ENCODE results near the gene NSRP1.
"Not testable (repeated sequence)": the region's sequence is repeated elsewhere in the genome, so short reads cannot be mapped to it uniquely, and the experiment has no call there.

NSRP1 gene, protein sequence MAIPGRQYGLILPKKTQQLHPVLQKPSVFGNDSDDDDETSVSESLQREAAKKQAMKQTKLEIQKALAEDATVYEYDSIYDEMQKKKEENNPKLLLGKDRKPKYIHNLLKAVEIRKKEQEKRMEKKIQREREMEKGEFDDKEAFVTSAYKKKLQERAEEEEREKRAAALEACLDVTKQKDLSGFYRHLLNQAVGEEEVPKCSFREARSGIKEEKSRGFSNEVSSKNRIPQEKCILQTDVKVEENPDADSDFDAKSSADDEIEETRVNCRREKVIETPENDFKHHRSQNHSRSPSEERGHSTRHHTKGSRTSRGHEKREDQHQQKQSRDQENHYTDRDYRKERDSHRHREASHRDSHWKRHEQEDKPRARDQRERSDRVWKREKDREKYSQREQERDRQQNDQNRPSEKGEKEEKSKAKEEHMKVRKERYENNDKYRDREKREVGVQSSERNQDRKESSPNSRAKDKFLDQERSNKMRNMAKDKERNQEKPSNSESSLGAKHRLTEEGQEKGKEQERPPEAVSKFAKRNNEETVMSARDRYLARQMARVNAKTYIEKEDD

DNA sequence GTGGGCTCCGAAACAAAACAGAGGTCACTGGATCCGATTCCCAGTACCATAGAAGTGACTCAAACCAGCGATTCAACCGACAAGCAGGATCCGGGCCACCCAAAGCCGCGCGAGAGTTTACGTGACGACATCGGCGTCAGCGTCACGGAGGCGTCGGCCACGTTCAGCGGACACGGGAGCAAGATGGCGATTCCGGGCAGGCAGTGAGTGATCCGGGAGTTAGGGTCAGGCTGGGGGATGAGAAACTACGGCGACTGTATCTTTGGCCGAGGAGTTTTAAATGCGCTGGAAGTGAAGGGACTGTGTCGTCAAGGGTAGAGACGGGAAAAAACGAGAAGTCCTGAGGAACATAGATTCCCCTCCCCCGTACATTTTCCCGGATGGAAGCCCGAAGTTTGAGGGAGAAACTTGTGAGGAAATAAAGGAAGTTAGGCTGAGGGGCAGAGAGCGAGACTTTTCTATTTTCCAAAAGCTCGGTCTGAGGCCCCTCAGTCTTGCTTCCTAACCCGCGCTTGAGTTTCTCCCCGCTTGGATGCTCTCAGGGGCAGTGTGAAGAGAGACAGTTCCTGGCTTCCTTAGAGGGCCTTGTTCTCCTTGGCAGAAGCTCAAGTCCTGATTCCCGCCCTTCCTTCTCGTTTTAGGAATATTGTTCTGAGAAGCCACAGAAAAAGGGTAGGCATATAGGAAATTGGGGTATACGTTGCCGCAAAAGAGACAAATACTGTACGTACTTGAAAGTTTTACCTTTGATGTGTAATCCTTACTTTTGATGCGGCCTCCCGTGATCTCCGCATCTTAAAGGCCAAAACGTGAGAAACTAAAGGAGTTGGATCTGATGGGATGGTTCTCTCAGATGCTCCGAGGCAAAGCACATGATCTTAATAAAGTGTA lies at the start of gene NSRP1:
TSS of gene NSRP1 (plus strand) at position 156 of the 891 bp plus-strand sequence. CDS start at position 184, 28 bp downstream.
- peak within 1 kb of the TSS; percentile 95 for H3K4me3 ChIP-seq (ENCODE audit: low read depth, low read length)

DNA sequence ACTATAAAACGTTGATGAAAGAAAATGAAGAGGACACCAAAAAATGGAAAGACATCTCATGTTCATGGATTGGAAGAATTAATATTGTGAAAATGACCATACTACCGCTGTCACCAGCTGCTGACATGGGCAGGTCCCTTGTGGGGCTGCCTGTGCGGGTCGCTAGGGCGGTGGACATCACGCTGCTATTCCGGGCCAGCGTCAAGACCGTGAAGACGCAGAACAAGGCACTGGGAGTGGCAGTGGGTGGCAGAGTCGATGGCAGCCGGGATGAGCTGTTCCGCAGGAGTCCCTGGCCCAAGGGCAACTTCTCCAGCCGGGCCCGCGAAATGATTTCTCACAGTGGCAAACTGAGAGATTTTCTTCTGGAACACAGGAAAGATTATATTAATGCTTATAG lies 48.2 kb upstream of the NSRP1 start:
- H3K4me3 ChIP-seq (ENCODE audit: low read depth, low read length): no peak overlapping the region

DNA sequence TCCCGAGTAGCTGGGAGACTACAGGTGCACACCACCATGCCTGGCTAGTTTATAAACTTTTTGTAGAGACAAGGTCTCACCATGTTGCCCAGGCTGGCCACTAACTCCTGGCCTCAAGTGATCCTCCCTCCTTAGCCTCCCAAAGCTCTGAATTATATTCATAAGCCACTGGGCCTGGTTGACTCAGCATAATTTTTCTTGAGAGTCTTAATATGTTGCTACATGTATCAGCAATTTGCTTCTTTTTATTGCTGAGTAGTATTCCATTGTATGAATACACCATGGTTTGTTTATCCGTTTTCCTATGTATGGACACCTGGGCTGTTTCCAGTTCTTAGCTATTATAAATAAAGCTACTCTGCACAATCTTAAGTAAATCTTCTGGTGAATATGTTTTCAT lies 42.4 kb upstream of the NSRP1 start:
- no peak overlapping the region for H3K4me3 ChIP-seq (ENCODE audit: low read depth, low read length)

DNA sequence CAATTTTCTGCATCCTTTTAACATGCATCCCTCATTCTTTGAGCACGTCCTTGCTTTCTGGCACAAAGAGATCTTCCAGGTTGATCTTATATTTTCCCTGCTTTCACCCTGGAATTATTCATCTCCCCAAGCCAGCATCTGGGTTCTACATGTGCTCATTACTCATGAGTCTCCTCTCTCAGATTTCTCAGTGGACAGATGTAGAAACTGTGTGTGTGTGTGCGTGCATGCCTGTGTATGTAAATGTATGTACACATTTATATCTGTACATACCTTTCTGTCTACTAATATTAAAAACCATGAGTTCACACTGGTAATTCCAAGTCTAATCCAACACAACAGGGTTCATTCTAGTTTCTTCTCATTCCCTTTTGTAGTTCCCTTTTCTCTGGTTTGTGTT lies 41.9 kb upstream of the NSRP1 start:
- H3K4me3 ChIP-seq (ENCODE audit: low read depth, low read length): no peak overlapping the region

DNA sequence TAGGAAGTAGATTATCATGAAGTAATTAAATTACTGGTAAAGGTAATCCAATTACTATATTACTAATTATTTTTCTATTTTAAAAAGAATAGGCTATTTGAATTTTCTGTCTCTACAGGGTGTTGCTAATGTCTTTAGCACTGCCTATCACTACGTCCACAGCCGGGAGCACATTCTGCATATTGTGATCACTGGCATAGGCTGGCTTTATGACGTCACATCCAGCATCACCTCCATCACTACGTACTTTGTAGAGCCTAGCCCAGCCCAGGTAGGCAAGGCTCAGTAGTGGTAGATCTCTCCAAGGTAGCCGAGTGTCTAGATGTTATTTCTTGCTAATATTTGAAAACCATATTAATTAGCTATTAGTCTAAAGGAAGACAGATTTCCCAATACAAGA lies 33.8 kb upstream of the NSRP1 start:
- H3K4me3 ChIP-seq (ENCODE audit: low read depth, low read length): no peak overlapping the region

DNA sequence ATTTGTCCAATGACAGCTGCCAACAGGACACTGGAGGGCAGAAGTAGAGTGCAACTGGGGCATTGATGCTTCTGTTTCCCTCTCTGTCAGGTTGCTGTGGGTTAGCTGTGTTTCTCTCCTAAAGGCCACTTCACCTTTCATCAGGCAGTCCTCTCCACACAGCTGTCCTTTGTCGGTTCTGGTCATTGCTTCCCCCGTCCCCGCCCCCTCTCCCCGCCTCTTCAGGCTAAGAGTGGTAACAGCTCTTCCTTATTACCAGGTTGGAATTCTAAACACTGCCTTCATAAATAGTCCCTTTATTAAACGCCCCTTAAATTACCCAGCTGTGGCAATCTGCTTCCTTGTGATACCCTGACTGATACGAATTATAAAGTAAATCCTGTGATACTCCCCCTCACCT lies 31.8 kb upstream of the NSRP1 start:
- H3K4me3 ChIP-seq (ENCODE audit: low read depth, low read length): no peak overlapping the region

DNA sequence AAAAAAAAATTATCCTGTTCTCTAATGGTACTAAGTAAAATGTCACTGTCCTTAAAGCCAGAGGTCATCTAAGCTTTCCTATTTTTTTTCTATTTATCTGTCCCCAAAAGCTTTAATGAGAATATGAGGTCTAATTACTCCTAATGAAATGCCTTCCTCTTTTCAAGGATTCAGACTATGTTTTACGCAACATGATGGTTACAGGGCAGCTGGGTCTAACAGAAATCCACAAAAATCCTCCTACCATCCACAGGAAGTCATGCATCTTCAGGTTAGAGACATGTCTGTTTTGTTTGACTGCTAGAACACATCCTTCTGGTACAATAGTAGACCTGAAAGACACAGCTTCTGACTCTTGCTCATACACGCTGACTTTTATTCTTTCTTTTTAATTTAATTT lies 29.7 kb upstream of the NSRP1 start:
- H3K4me3 ChIP-seq (ENCODE audit: low read depth, low read length): no peak overlapping the region

DNA sequence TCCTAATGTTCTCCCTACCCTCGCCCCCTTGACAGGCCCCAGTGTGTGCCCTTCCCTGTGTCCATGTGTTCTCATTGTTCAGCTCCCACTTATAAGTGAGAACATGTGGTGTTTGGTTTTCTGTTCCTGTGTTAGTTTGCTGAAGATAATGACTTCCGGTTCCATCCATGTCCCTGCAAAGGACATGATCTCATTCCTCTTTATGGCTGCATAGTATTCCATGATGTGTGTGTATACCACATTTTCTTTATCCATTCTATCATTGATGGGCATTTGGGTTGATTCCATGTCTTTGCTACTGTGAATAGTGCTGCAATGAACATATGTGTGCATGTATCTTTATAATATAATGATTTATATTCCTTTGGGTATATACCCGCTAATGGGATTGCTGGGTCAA lies 29.2 kb upstream of the NSRP1 start:
- H3K4me3 ChIP-seq (ENCODE audit: low read depth, low read length): not testable (repeated sequence)

DNA sequence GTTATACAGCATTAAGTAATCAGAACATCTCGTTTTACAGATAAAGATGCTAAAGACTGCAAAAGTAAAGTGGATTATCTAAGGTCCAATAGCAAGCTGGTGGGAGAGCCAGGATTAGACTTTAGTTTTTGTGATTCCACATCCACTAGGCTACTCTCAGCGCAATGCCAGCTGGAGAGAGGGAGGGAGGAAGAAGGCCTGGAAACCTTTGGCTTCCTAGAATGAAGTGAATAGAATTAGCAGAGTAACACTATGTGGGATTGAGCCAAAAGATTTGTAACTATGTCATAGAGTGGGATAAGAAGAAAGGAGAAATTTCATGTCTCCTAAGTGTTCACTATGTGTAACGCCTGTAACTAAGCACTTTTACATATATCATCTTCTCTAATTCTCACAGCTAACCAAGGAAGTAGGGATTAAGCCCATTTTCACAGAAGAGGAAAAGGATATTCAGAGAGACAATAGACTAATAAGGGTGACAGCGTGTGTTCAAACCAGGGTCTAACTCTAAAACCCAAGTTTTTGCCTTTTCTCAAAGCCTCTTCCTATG lies 25.4 kb upstream of the NSRP1 start:
- H3K4me3 ChIP-seq (ENCODE audit: low read depth, low read length): no peak overlapping the region

DNA sequence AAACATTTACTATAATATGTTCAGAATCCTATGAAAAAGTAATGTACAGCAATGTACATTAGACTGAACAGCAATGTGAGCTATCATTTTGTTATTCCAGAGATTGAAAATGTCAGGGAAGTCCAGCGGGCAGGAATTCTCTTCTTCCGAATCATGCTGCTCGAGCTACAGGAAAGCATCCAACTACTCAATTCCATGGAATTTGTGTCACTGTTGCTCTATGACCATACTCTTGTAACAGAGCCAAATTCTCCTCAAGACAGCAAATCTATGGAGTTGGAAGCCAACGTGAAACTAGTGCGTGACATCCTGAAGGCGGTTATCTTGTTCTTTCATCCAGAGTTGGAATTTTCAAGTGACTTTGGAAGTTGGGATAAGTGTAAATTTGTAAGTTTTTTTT lies 24.8 kb upstream of the NSRP1 start:
- no peak overlapping the region for H3K4me3 ChIP-seq (ENCODE audit: low read depth, low read length)

DNA sequence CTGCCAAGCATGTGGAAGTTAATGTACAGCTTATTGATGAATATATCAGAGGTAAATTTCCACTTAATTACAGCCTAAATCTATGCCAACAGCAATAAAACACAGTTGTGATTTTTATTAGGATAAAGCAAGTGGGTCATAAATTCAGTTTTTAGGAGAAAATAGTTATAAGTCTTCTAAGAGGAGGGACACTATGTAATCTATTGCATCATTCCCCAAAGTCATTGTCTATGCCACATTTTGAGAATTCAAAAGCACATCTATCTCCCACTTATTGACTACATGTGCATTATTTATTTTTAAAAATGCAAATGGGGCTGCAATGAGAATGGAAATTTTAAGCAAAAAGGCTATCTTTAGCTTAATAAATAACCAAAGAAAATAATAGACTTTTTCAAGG lies 23.7 kb upstream of the NSRP1 start:
- no peak overlapping the region for H3K4me3 ChIP-seq (ENCODE audit: low read depth, low read length)

DNA sequence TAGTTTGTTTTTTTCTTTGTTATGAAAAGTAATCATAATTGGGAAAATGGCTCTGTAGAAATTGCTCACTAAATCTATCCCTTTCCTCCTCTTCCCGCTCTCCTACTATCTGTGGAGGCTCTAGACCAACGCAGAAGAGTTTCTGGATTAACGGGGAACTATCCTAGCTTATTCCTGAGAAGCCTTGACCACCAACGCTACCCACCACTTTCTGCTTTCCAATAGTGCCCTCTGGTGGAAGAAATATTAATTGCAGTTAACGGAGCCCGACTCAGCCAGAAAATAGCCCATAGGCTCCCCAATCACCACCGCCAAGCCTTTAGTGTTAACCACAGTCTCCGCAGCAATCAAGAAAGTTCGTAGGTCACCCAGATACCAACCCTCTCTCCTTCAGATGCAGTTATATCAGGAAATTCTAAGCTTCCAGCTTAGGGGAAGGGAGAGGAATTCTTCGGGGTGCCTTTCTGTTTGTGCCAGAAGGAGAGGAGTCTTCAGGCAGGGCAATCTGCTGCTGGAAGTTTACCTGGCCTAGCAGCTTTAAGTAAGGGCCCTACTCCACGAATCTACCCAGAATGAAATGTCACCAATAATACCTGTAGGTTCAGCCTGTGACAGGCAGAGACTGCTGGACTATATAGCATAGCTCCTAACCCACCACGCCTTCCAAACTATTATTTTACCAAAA lies 23.0 kb upstream of the NSRP1 start:
- no peak overlapping the region for H3K4me3 ChIP-seq (ENCODE audit: low read depth, low read length)

DNA sequence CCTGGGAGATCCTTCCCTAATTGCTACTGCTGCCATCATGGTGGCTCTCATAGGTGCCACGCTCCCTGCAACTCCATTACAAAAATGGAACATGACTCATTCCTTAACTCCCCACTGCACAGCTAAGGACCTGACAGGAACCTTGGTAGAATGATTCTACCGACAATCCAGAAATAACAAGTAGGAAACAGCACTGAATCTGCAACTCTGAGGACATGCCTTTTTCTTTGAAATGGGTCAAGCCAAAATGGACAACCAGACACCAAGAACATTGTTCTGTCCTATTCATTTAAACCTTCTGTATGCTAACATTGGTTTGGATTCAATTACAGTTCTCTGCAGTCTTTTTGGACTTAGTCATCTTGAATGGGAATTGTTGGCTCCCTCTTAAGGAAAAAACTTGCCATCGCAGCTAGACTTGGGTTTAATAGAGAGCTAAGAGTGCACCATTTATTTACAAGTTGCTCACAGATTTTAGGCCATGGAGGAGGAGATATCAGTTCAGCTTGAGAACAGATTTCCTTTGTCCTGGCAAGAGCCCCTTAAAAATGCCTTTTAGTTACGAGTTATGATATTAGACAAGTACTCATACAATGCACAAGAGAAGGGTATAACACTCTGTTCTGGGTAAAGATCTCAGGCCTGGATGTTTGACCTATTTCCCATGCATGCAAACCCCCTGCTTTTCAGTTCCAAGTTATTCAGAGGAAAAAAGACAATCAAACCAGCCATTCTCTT lies 20.9 kb upstream of the NSRP1 start:
- H3K4me3 ChIP-seq (ENCODE audit: low read depth, low read length): no peak overlapping the region

DNA sequence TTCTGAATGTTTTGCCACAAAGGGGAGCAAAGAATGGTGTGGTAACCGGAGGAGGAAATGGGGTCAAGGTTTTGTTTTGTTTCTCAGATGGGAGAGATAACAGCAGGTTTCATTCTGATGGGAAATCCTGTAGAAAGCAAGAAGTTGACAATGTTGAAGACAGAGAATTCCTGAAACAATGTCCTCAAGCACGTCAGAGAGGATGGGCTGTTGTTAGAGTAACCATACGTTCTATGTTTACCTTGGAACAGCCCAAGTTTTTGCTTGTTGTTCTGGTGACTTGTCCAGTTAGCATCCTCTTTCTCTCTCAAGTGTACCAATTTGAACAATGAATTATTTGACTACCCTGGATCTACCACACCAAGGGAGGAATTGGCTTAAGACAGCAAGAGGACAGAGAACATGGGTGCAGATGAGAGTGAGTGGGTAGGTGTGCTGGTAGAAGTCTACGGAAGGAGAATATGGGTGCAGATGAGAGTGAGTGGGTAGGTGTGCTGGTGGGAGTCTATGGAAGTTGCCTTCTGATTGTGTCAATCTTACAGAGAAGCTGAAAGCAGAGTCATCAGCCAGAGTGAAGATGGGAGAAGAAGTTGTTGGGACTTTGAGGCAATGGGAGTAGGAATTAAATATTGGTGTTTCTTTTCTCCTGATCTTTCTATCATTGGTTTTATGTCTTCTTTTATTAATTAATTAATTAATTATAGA lies 14.8 kb upstream of the NSRP1 start:
- H3K4me3 ChIP-seq (ENCODE audit: low read depth, low read length): no peak overlapping the region

DNA sequence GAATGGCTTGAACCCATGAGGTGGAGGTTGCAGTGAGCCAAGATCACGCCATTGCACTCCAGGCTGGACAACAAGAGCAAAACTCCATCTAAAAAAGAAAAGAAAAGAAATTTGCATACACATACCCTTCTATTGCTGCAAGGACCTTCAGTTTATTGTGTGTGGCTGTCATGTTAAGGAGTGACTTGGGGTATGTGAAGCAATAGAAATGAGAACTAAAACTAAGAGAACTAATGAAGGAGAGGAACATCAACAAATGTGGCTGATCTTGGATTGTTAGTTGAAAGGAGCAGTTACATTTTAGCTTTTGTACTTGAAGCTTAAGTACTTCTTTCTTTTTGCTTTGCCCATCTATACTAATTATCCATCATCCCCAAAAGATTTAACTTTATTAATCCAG lies 12.7 kb upstream of the NSRP1 start:
- H3K4me3 ChIP-seq (ENCODE audit: low read depth, low read length): no peak overlapping the region

DNA sequence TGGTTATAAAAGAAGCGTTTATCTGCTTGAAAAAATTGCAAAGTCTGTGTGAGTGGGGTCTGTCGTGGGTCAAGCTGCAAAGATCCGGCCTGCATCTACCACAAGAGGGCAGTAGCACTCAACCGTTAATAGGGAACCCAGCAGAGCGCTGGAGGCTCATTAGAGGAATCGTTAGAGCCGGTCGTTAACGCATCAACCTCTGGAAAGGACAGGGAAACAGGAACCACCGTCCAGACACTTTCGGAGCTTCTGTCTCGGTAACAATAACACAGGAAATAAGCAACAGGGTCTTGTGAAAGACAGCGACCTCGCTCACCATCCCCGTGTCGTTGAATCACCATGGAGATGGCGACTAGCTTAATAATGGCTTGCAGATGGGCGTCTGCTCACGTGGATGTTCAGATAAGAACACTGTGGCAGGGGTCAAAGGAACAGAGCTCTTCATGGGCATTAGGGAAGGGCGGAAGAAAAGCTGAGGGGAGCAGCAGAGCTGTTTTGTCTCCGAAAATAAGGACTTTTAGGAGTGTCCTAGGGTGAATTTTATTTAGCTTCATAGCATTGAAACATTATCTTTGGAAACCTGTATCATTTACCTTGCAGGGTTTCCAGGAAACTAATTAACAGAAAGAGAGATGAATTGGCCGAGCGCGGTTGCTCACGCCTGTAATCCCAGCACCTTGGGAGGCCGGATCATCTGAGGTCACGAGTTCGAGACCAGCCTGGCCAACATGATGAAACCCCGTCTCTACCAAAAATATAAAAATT lies 11.9 kb upstream of the NSRP1 start:
- H3K4me3 ChIP-seq (ENCODE audit: low read depth, low read length): peak overlapping the region; percentile 40

DNA sequence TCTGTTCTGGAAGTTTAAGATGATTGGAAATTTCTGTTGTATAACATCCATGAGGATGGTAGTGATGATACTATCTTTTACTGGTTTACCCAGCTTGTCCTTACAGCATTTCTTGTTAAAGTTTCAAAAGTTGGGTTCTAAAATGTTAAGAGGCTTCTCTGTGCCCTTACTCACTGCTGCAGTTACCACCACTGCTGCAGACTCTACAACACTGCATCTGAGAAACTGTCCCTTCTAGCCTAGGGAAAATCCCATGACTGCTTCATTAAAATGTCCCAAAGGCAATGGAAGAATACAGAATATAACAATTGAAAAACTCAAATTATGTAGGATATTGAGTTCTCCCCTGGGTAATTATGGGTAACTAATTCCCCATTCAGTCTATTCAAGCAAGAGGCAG lies 3.8 kb upstream of the NSRP1 start:
- H3K4me3 ChIP-seq (ENCODE audit: low read depth, low read length): no peak overlapping the region

DNA sequence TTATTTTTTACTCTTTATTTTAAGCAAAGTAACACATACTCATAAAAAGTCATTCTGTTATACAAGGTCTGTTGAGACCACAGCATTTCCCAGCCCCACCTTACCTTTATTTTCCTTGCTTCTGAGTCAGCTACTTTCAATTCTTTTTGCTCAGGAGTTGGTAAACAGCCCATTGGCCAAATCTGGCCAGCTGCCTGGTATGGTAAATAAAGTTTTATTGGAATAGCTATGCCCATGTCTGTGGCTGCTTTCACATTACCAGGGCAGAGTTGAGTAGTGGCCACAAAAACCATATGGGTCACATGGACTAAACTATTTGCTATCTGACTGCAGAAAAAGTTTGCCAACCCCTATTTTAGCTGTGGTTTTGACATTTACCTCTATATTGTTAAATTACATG lies 3.4 kb upstream of the NSRP1 start:
- H3K4me3 ChIP-seq (ENCODE audit: low read depth, low read length): no peak overlapping the region

DNA sequence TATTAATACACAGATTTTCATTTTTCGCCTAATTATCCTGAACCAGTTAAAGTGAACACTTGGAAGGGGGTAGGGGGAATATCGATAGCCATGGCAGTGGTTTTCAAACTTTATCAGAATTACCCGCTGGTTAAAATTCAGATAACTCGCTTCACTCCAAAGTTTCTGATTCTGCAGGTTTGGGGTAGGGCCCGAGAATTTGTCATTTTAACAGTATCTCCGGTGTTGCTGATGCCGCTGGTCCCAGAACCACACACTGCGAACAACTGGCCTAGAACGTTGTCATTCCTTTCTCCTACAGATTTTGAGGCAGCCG lies 313 bp upstream of the NSRP1 start:
- peak overlapping the region; percentile 95 for H3K4me3 ChIP-seq (ENCODE audit: low read depth, low read length)

Data from iPS-11a (cell line).